ENCODE data around the gene COG3.

COG3 gene

GRCh38 chr13:45511310-45512097 is 46.8 kb downstream of the COG3 start:
- peak; percentile 23 to 71 for DNase-seq

DNA sequence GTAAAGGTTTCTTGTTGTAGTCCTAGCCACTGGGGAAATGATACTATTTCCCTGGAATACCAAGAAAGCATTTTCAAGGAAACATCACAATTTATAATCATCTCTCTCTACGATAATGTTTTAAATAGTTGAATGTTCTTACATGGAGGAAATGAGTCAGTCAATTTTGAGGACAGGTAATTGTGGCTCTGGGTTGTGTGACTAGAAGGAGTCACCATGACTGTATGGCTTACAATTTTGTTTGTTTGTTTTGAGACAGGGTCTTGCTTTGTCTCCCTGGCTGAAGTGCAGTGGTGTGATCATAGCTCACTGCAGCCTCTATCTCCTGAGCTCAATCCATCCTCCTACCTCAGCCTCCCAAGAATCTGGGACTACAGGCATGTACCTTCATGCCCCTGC is 47.4 kb downstream of the COG3 start:
- DNase-seq: no peak

DNA sequence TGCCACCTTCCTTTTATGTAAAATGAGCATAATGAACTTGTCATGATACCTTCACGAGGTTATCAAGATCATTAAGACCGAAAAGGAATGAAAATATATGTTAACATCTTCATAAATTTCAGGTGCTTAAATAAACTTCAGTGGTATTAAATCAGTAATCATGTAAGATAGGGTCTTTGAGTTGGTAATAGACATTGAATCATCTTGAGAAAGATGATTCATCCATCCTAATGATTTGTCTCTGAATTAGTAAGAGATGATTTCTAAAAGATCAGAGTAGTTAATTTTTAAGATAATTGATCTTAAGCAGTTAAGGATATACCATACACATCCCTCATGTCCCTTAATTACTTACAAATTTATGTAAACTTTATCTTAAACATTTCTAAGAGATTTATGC is 52.0 kb downstream of the COG3 start:
- DNase-seq: no peak

DNA sequence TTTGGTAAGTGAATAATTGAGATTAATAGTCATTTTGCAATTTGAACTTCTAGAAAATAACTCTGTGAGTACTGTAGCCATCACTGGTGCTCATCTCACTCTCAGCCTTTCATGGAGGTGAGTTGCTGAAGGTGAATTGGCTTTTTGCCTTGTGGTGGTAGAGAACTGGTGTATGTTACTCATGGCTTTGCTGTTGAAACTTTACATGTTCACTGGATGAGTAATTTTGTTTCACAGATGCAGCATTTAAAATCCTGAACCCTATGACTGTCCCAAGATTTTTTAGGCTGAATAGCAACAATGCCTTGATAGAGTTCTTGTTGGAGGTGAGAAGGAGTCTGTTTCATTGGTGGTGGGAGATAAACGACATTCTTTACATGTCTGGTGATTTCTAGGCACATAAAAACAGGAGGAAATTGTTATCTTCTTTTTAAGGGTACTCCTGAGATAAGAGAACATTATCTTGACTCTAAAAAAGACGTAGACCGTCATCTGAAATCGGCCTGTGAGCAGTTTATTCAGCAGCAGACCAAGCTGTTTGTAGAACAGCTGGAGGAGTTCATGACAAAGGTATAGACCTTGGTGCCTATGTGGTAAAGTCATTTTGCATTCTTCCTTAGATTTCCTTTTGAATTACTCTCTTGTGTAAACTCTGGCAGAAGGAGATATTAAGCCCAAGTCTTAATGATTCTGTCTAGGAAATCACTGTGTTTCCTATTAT is 53.9 kb downstream of the COG3 start:
- DNase-seq: no peak

DNA sequence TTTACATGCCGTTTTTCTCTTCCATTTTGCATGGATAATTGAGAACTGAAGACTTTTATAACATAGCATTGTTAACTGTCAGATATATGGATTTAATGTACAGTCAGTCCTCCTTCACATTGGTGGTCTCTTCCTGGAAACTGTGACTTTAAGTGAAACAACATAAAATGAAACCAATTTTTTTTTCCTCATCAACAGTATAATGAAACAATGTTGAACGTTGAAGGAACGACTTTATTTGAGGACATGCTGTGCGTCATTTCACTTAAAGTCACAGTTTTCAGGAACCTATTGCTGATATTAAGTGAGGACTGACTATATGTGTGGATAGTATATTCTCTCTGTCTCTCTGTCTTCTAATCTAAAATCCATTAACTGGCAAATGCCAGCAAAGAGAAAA is 54.8 kb downstream of the COG3 start:
- DNase-seq: no peak

GRCh38 chr13:45521297-45521696 is 56.6 kb downstream of the COG3 start:
- DNase-seq: peak in 1 of 2 donors; percentile 32

DNA sequence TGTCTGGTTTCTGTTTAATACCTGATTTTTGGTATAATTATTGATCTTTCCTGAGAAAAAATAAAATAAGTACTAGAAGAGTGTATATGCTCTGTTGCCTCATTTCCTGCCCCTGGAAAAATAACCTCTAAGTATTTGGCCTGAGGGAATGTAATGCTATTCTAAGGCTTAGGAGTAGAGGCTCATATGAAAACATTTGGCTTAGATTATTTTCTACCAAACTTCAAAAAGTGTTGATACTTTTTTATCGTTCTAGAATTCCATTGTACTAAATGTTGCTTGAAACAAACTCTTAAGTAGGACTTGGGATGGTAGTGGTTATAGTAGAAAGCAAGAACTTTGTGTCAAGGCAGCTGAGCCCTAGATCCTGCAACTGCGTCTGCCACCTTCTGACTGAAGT is 57.8 kb downstream of the COG3 start:
- no peak for DNase-seq

- DNase-seq: no peak
Observed at GRCh38 chr13:45527699-45528462, 63.1 kb downstream of the COG3 start.

- DNase-seq: no peak
Observed at GRCh38 chr13:45529758-45530157, 65.0 kb downstream of the COG3 start.

DNA sequence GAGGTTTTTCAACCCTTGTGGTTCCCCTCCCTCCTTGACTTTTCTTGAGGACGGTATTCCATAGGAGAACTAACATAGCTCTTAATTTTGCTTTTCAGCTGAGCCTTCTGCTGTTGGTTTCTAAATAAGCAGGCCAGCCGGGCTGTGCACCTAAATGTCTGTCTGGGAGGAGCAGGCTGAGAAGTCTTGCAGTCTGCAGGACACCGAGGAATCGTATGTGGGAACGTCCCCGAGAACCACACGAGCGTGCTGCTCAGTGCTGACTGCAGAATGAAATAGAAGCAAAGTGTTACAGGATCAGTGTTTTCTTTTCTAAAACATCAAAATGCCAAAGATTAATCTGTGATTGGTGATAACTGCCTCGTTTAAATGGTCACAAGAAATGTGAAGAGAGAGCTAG is 69.9 kb downstream of the COG3 start:
- DNase-seq: no peak

- DNase-seq: no peak
Observed at GRCh38 chr13:45536224-45536623, 71.5 kb downstream of the COG3 start.

GRCh38 chr13:45537516-45537915 is 72.8 kb downstream of the COG3 start:
- DNase-seq: no peak

GRCh38 chr13:45538382-45538781 is 73.6 kb downstream of the COG3 start:
- no peak for DNase-seq

DNA sequence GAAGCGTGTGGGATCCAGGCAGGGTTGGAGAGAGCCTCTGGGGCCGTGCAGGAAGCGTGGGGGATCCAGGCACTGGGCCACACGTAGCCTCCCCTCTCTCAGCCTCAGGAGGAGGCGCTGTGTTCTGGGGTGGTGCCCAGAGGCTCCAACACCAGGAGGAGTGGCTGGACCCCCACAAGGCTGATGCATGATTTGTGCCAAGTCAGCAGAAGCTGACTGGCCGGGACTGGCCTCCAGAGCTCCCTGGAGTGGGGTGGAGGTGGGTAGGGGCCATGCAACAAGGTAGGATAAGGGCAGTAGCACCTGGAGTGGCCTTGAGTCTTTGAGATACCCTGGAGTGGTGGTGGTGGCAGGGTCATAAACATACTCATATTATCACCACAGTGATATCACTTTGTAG is 75.5 kb downstream of the COG3 start:
- no peak for DNase-seq

- no peak for DNase-seq
Observed at GRCh38 chr13:45540864-45541263, 76.1 kb downstream of the COG3 start.

DNA sequence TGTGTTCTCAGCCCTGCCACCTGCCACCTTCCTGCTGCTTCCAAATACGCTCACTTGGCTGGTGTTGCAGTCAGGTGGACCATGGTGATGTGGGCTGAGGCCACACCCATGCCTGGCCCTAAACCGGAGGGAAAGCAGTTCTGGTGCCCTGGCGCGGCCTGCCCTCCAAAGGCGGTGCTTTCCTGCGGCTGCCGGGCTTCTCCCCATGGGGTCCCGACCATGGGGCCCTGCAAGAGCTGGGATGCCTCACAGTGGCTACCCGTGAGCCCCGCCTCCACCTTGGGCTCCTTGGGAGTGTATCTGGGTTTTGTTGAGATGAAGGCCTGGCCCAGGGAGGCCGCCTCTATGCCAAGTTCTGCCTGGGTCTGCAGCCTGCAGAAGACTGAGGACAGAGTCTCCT is 77.1 kb downstream of the COG3 start:
- DNase-seq: no peak

DNA sequence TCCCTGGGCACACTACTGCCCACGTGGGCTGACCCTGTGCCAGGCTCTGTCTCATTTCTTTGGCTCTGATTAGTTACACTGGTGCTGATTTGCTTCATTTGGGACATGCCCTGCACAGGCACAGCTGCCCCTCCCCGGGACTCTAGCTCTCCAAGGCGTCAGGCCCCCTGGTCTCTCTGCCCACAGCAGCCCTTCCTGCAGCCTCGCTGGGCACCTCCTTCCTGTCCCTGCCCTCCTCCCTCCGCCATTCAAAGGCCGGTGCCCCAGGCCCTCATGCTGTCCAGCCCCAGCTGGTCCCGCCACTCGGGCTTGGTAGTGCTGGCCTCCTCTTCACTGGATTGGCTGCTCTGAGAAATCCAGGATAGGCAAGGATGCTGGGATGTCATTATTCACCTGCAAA is 77.7 kb downstream of the COG3 start:
- no peak for DNase-seq

DNA sequence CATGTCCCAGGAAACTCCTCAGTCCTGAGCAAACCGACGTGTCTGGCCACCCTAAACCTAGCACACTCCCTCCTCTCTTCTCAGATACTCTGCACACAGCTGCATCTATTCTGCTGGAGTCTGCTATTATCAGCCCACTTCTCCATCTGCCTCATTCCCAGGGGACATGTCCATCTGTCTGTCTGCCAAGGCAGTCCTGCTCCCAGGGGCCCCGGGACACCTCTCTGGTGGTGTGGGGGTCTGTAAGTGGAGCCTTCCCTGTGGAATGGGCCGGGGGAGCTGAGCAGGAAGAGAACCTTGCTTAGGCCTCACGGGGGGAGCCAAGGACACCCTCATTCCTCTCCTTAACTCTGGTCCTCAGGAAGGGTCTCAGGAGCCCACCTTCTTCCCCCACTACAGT is 78.1 kb downstream of the COG3 start:
- DNase-seq: no peak

GRCh38 chr13:45544520-45544919 is 79.8 kb downstream of the COG3 start:
- DNase-seq: no peak

- DNase-seq: no peak
Observed at GRCh38 chr13:45545686-45546409, 81.1 kb downstream of the COG3 start.

DNA sequence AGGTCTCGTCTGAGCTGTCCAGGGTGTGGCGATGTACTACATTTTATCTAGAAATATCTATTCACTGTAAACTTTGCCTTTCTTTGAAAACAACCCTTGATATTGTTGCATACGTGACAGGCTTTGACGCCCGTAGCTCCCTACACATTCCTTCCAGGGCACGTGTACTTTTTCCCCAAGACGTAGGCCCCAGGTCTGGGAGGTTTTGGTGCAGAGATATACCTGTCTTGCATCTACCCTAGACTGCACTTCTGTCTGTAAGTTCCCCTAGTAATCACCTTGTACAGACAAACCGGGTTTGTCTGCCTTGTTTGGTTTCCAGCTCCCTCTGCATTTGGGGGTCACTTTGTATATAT is 81.6 kb downstream of the COG3 start:
- DNase-seq: no peak

- no peak for DNase-seq
Observed at GRCh38 chr13:45548281-45548680, 83.5 kb downstream of the COG3 start.

- DNase-seq: no peak
Observed at GRCh38 chr13:45554604-45555109, 89.9 kb downstream of the COG3 start.
